Measurements from ENCODE around the gene CCDC169.

GRCh38 chr13:36310417-36311108, 12.9 kb upstream of the CCDC169 start:
- TF ChIP-seq CTCF (conservative IDR thresholded peaks at IDR 0.05) = no peak
- TF ChIP-seq EZH2 (IDR thresholded peaks at IDR 0.05; ENCODE audit: low read depth) = no peak

Measured in PC-9 (cell line).